ENCODE results near the gene VAX1. TPM values are rescaled to one million over a fixed set of nuclear protein-coding genes. Genes with fewer than 3 reads are reported as not detected.
"Not testable (repeated sequence)": the region's sequence is repeated elsewhere in the genome, so short reads cannot be mapped to it uniquely, and the experiment has no call there.

VAX1 gene
- total RNA-seq, 2 donors from 2014 or later: not detected

- ATAC-seq (no peak), DNase-seq (no peak)
- intact Hi-C loops (cut with DNase I): no loop called here
Observed at GRCh38 chr10:117096599-117097201, 41.4 kb downstream of the VAX1 start.

- no peak for DNase-seq
- intact Hi-C loops (cut with DNase I): no loop called here
- ATAC-seq: no peak
Observed at GRCh38 chr10:117094856-117095255, 43.2 kb downstream of the VAX1 start.

GRCh38 chr10:117092386-117092785 is 45.7 kb downstream of the VAX1 start:
- ATAC-seq (no peak), DNase-seq (no peak)
- intact Hi-C loops (cut with DNase I): no loop called here

- ATAC-seq (no peak), DNase-seq (no peak)
- intact Hi-C loops (cut with DNase I): no loop called here
Observed at GRCh38 chr10:117090834-117091233, 47.2 kb downstream of the VAX1 start.

- intact Hi-C loops (cut with DNase I): no loop called here
- ATAC-seq (no peak), DNase-seq (no peak)
Observed at GRCh38 chr10:117087521-117087920, 50.5 kb downstream of the VAX1 start.

DNA sequence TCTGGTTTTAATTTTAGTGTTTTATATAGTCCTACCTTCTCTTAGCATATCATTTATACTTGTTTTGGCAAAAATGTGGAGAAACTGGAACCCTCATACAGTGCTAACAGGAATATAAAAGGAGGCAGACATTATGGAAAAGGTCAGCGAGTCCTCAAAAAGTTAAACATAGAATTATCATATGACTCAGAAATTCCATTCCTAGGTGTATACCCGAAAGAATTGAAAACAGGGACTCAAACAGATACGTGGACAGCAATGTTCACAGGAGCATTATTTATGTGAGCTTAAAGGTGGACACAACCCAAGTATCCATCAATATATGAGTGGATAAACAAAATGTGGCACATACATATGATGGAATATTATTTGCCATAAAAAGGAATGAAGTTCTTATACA is 51.5 kb downstream of the VAX1 start:
- intact Hi-C loops (cut with DNase I): no loop called here
- no peak for DNase-seq
- ATAC-seq: no peak

GRCh38 chr10:117084421-117085246 is 53.4 kb downstream of the VAX1 start:
- ATAC-seq; intact Hi-C loops (cut with DNase I); DNase-seq: not testable (repeated sequence)

Small RNA genes lying within 50 kb of the gene (microRNA-seq; reads per million reads assigned to microRNA genes)
- gene MIR3663: 0 reads per million in 2 donors

Other genes starting within 250 kb of the VAX1 start
- 10 to 100 TPM in 1 of 2 donors, 1 to 10 TPM in 1; 7.0 to 10.7 TPM for gene SHTN1, start 133.1 kb downstream of the VAX1 start, total RNA-seq
- gene KCNK18, start 59.2 kb upstream of the VAX1 start, total RNA-seq: not detected
- under 1 TPM; 0.13 to 0.47 TPM for gene SLC18A2, start 102.8 kb upstream of the VAX1 start, total RNA-seq
- gene PDZD8, start 237.2 kb upstream of the VAX1 start, total RNA-seq: 10 to 100 TPM; 22.2 to 28.5 TPM

Data from left cardiac atrium (tissue), 4 donors.